Right cardiac atrium (tissue), 5 donors: ENCODE data around the gene ITPRID1. TPM values are rescaled to one million over a fixed set of nuclear protein-coding genes. Genes with fewer than 3 reads are reported as not detected.
"Not testable (repeated sequence)": the region's sequence is repeated elsewhere in the genome, so short reads cannot be mapped to it uniquely, and the experiment has no call there.

Experiments
- ATAC-seq, 2 donors: fragments of 200-7000 bp; cut with Tn5 transposase; one replicate each; pipeline versions ENCODE4 v1.8.0 to v1.9.1; 2020; ENCODE audit warnings: moderate library complexity in 2 of 2, mild to moderate bottlenecking in 1 of 2
- DNase-seq, 3 donors: peaks; one replicate each; pipeline ENCODE4 v3.0.0-alpha.2; 2020
- H3K27ac ChIP-seq: one replicate; pipeline ENCODE4 v1.5.1; 2013; ENCODE audit warnings: mild to moderate bottlenecking, low read length, control low read depth, moderate library complexity
- H3K27me3 ChIP-seq: one replicate; pipeline ENCODE4 v1.6.1; 2013; ENCODE audit not compliant: control insufficient read depth, insufficient read depth
- H3K4me1 ChIP-seq: one replicate; pipeline ENCODE4 v1.6.1; 2013; ENCODE audit warnings: low read length; ENCODE audit not compliant: control insufficient read depth, insufficient read depth
- H3K4me3 ChIP-seq: one replicate; pipeline ENCODE4 v1.5.1; 2013; ENCODE audit warnings: low read length, control low read depth
- H3K9me3 ChIP-seq: one replicate; pipeline ENCODE4 v1.6.1; 2013; ENCODE audit warnings: low read length; ENCODE audit not compliant: control insufficient read depth
- WGBS: extraction: QIAGEN DNeasy Blood & Tissue Kit; methylation state at CpG from one replicate; pipeline ENCODE4 v1.1.7; 2013; 5-methylcytosine and 5-hydroxymethylcytosine counted together
- intact Hi-C, 4 donors: fragments of 100-400 bp; cut with DNase I; formaldehyde crosslinking; loops; one replicate each; pipeline versions ENCODE4 v1.11.0 to v1.14.0; 2022 to 2023
- polyA plus RNA-seq: library from polyadenylated mRNA; stranded (reverse); fragments of 200-250 nt; gene quantifications from one replicate; pipeline ENCODE4 v1.2.3, GENCODE V29; 2013
- total RNA-seq, 4 donors: library from RNA; stranded (reverse); fragmentation: NEBNext Ultra II Directional; extraction: Animal tissue kit (Norgen Biotek cat#: 25700); gene quantifications; one replicate each; pipeline ENCODE4 v1.2.1, GENCODE V29; 2021
- donor health status: healthy with polysubstance abuse.
- donor health status: DM: no; HTN: yes; CAD: no.
- donor health status: DM: no; HTN: no; CAD: no.
- donor health status: DM: no; HTN: yes; CAD: no; lungs with severe emphysema.
- donor health status: DM: yes; HTN: yes; CAD: no.

The ITPRID1 gene
- total and polyA plus RNA-seq, 5 donors: not detected

DNA sequence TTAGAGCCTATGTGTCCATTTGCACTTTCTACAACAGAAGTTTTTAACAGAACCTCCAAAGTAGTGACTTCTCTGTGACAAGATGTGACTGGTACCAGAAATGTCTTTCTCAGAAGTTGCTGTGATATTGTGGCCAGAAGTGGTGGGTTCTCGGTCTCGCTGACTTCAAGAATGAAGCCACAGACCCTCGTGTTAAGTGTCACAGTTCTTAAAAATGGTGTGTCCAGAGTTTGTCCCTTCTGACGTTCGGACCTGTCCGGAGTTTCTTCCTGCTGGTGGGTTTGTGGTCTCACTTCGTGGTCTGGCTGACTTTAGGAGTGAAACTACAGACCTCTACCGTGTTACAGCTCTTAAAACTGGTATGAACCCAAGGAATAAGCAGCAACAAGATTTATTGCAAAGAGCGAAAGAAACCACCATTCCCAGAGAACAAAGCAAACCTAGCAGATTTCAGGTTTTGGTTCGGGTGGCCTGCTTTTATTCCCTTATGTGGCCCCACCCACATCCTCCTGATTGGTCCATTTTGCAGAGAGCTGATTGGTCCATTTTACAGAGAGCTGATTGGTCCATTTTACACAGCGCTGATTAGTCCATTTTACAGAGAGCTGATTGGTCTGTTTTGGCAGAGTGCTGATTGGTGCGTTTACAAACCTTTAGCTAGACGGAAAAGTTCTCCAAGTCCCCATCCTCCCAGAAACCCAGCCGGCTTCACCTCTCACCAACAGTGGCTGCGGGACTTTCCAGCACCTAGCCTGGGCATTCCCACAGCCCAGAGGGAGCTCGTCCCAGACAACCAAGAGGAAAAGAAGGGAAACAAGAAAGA is 3.0 kb downstream of the ITPRID1 start:
- WGBS: 86% methylated on average over 16 of the region's 16 CpGs
- H3K4me1 ChIP-seq: no peaks in the 10 kb centered on the region
- H3K9me3 ChIP-seq: no peaks in the 10 kb centered on the region
- H3K4me3 ChIP-seq: no peak overlapping the region
- no peaks in the 10 kb centered on the region for H3K27me3 ChIP-seq
- no peak for ATAC-seq
- intact Hi-C loops: no loop called here
- no peak for DNase-seq
- no peak overlapping the region for H3K27ac ChIP-seq

DNA sequence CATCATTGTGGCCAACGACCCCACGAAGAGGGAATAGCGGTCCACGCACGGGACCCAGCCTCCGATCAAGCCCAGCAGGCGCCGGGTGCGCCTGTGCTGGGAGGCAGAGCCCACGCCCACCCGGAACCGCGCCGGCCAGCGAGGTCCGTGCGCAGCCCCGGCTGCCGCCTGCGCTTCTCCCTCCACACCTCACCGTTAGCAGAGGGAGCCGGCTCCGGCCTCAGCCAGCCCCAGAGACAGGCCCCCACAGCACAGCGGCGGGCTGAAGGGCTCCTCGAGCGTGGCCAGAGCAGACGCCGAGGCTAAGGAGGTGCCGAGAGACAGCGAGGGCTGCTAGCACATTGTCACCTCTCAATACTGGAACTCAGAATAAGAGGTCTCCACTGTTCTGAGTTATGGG is 3.6 kb downstream of the ITPRID1 start:
- intact Hi-C loops: no loop called here
- H3K9me3 ChIP-seq: no peaks in the 10 kb centered on the region
- no peaks in the 10 kb centered on the region for H3K27me3 ChIP-seq
- no peak for ATAC-seq
- H3K4me1 ChIP-seq: no peaks in the 10 kb centered on the region
- 96% methylated on average over 31 of the region's 31 CpGs for WGBS
- peak in 2 of 3 donors; percentile 18 to 44 for DNase-seq
- no peak overlapping the region for H3K27ac ChIP-seq
- H3K4me3 ChIP-seq: no peak overlapping the region

DNA sequence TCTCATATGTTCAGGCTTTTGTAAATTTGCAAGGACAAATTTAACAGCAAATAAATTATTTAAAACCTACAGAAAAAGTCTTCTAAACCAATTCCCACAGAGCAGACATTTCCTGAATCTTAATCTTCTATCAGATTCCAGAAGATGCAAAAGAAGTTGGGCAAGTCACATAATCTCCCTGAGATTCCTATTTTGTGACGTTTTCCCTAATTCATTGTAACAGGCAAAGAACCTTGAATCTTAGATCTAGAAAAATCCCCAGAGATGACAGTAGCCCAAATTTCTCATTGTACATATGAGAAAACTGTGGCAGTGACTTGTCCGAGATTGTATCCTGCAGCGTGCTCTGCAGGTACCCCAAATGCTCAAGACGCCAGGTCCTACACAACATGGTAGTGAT is 4.9 kb downstream of the ITPRID1 start:
- DNase-seq: no peak
- intact Hi-C loops: no loop called here
- Histone ChIP-seq H3K27me3 (no peaks in the 10 kb centered on the region), H3K9me3 (no peaks in the 10 kb centered on the region), H3K4me3 (no peak overlapping the region), H3K27ac (no peak overlapping the region), H3K4me1 (no peaks in the 10 kb centered on the region)
- WGBS: 89% methylated on average over 4 of the region's 4 CpGs
- ATAC-seq: no peak

DNA sequence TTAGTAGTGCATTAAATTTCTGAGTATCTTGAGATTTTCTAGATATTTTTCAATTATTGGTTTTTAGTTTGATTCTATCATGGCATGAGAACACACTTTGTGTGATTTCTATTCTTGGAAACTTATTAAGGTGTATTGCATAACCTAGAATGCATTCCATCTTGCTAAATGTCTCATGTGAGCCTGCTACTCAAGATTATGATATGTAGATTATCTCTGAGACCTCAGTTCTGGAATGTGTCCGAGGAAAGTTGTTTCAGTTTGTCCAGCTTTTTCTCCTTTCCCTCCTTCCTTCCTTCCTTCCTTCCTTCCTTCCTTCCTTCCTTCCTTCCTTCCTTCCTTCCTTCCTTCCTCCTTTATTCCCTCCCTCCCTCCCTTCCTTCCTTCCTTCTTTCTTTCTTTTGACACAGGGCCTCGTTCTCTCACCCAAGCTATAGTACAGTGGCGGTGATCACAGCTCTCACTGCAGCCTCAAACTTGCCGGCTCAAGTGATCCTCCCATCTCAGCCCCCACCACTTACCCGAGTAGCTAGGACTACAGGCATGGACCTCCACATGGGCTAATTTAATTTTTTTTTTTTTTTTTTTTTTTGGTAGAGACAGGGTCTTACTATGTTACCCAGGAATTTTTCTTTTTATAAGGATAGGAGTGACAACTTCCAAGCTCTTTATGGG is 7.6 kb downstream of the ITPRID1 start:
- Histone ChIP-seq H3K9me3 (no peaks in the 10 kb centered on the region), H3K4me1 (no peaks in the 10 kb centered on the region), H3K27me3 (no peaks in the 10 kb centered on the region), H3K27ac (no peak overlapping the region), H3K4me3 (no peak overlapping the region)
- intact Hi-C loops: no loop called here
- no peak for DNase-seq
- 76% methylated on average over 5 of the region's 5 CpGs for whole genome bisulfite sequencing
- ATAC-seq: no peak

DNA sequence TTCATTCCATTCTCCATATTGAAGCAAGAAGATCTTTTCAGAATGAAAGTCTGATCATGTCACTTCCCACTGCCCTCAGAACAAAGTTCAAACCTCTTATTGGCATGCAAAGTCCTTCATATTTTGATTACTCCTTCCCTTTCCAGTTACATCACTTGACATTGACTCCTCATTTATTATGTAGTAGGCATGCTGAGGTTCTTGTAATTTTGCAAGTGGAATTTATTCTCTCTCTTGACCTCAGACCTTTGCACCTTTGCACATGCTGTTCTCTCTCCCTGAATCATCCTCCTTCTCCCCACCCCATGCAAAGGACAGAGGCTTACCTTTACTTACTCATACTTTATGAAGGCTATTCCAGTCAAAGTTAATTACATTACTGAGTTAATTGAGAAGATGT is 13.0 kb downstream of the ITPRID1 start:
- H3K27me3 ChIP-seq: no peaks in the 10 kb centered on the region
- intact Hi-C loops: no loop called here
- no peaks in the 10 kb centered on the region for H3K9me3 ChIP-seq
- DNase-seq: no peak
- no peak overlapping the region for H3K4me3 ChIP-seq
- H3K27ac ChIP-seq: no peak overlapping the region
- H3K4me1 ChIP-seq: no peaks in the 10 kb centered on the region
- ATAC-seq: no peak

DNA sequence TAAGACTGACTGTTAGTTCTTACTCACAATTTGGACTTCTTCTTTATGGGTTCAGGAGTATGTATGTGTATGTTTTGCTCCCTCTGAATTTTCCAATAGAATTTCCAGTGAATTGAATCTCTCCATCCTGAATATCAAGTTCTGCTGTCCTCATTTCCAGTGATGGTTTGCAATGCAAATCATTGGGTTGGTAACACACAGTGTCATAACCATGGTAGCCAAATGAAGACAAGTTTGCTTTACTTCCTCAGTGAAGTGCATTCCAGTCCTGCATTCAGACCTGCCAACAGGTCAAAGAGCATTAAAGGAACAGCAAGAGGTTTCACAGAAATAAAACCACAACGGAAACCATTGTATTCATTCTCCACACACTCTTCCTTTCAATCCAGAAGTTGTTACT is 15.2 kb downstream of the ITPRID1 start:
- intact Hi-C loops: no loop called here
- Histone ChIP-seq H3K9me3 (no peaks in the 10 kb centered on the region), H3K27ac (no peak overlapping the region), H3K27me3 (no peaks in the 10 kb centered on the region), H3K4me1 (no peaks in the 10 kb centered on the region), H3K4me3 (no peak overlapping the region)
- no peak for ATAC-seq
- WGBS: 76% methylated on average over 1 of the region's 1 CpG
- no peak for DNase-seq

DNA sequence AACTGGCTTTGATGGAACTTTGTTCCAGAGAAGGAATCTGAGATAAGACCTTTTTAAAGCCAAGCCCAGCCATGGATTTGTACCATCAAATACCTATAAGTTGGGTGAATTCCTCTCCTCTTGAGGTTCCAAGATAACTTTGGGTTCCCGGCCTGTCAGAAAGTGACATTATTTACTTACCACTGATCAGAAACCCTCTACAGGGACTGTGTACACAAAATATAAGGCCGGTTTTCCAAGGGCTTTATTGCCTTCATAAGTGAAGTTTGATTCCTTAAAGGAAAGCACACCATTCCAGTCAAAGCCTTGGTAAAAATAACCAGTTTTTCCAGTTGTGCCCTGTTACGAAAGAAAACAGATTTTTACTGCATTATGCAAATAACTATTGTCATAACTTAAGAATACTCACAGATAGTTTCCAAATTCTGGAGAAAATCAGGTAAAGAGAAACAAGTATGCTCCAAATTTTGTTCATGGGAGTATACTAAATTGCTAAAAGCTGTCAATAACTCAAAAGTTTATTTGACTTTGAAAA is 26.8 kb downstream of the ITPRID1 start:
- intact Hi-C loops, H3K27me3 ChIP-seq, H3K4me3 ChIP-seq, H3K27ac ChIP-seq, H3K4me1 ChIP-seq, ATAC-seq, DNase-seq, H3K9me3 ChIP-seq: not testable (repeated sequence)
- WGBS: 58% methylated on average over 3 of the region's 3 CpGs

DNA sequence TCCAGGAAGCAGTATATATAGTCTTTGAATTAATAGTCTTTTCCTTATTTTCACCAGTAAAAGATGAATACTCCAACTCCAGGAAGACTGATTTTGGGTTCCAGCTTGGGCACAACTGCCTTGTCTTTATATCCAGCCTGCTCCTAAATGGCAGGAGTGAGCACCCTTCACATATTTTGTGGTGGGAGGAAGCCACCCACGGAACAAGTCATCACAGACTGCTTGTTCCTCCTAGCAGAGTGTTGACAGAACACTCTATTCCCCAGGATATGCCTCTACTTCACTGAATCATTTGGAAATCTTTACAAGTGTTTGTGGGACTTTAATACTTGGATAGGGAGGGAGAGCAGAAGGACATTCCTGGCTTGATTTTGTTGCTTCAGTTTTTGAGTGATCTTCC is 31.7 kb downstream of the ITPRID1 start:
- intact Hi-C loops: no loop called here

DNA sequence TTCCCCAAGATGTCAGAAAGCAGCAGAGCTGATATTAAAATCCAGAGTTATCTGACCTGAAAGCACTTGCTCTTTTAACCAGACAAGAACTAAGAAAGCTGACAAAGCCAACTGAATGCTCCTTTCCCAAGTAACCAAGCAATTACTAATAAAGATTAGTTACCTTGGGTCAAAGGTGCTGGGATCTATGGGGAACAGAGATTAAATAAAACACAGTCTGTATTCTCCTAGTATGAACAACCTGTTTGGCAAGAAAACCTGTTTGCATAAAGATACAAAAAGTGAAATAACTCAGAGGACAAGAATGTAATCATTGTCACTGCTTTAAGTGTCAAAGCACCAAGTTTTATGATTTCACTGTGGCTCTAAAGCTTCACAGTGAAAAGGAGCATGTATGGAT is 35.7 kb downstream of the ITPRID1 start:
- intact Hi-C loops: no loop called here
- Histone ChIP-seq H3K27ac (no peak overlapping the region), H3K4me3 (no peak overlapping the region), H3K27me3 (no peaks in the 10 kb centered on the region), H3K4me1 (no peaks in the 10 kb centered on the region), H3K9me3 (no peaks in the 10 kb centered on the region)
- no peak for DNase-seq
- no peak for ATAC-seq

More for the DNA sequence above, 31.7 kb downstream of the ITPRID1 start:
- Histone ChIP-seq H3K27me3 (no peaks in the 10 kb centered on the region), H3K27ac (no peak overlapping the region), H3K9me3 (no peaks in the 10 kb centered on the region), H3K4me3 (no peak overlapping the region), H3K4me1 (no peaks in the 10 kb centered on the region)
- ATAC-seq (peak in 1 of 2 donors; percentile 75), DNase-seq (no peak)
- WGBS: 23% methylated on average over 1 of the region's 1 CpG

DNA sequence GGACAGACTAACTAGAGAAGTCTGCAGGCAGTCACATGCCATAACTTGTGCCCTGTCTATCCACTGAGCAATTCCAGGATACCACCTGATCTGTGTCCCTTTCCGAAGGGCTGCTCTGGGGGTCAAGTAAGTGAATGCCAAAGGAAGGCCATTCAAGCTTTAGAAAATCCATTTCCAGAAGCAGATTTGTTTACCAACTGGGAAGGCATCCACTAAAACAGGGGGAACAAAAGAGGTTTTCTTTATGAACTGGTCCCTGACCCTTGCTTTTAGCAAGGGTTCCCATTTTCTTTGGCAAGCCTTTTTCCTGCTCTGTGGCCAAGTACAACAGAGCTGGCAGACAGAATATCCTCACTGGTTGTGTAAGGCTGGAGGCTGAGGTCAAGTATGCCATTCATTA is 36.5 kb downstream of the ITPRID1 start:
- H3K27ac ChIP-seq: no peak overlapping the region
- WGBS: 23% methylated on average over 1 of the region's 1 CpG
- no peaks in the 10 kb centered on the region for H3K4me1 ChIP-seq
- H3K4me3 ChIP-seq: no peak overlapping the region
- DNase-seq (peak in 2 of 3 donors; percentile 19 to 45), ATAC-seq (peak; percentile 95 to 96)
- no peaks in the 10 kb centered on the region for H3K9me3 ChIP-seq
- no peaks in the 10 kb centered on the region for H3K27me3 ChIP-seq
- intact Hi-C loops: no loop called here

DNA sequence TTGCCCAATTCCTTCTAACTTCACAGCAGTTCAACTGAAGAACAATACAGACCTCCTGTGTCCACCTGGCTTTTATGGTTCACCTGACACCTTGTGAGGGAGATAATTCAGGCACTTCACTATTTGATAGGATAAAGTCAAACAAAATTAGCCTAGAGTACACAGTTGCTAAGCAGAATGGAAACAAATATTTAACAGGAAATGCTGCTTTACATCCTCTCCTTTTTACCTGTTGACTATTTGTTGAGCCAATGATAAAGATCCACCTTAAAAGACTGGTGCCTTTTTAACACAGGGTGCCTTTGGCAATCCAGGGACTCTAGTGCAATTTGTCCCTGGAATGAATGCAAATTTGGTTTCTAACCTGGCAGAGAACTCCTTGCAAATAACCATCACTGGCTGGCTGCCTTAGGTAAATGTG is 39.8 kb downstream of the ITPRID1 start:
- H3K9me3 ChIP-seq: no peaks in the 10 kb centered on the region
- H3K27me3 ChIP-seq: no peaks in the 10 kb centered on the region
- DNase-seq: no peak
- ATAC-seq: no peak
- H3K27ac ChIP-seq: no peak overlapping the region
- no peak overlapping the region for H3K4me3 ChIP-seq
- intact Hi-C loops: no loop called here
- H3K4me1 ChIP-seq: no peaks in the 10 kb centered on the region
